IMR-90 (cell line): ENCODE results near the gene MTNR1B. TPM values are rescaled to one million over a fixed set of nuclear protein-coding genes. Genes with fewer than 3 reads are reported as not detected.
A peak's percentile ranks its signal among the peaks of the same experiment; 100 is the strongest.

Experiments used
- ATAC-seq: fragments of 200-7000 bp; cut with Tn5 transposase; 2 replicates; pipeline ENCODE4 v1.9.1; 2020; ENCODE audit warnings: low read depth, mild to moderate bottlenecking, moderate library complexity
- BruUV-seq: library from RNA; stranded (reverse); fragments of 400-500 nt; replicated peaks from 2 replicates; lab custom pipeline; 2021; lab: Mats Ljungman, UMichigan
- CTCF ChIA-PET: fragments of 300-600 bp; formaldehyde crosslinking; extraction: SDS; loops from one replicate; lab custom pipeline; 2021; ENCODE audit warnings: antibody characterized with exemption; lab: Yijun Ruan, JAX
- POLR2A ChIA-PET: fragments of 300-600 bp; sonication (Branson Sonifier 250); formaldehyde crosslinking; loops from one replicate; lab custom pipeline; 2022; ENCODE audit warnings: antibody characterized with exemption; ENCODE audit not compliant: unreplicated experiment; lab: Charles Lee
- DNase-seq: peaks from one replicate; pipeline ENCODE4 v3.0.0; 2013
- H2AFZ ChIP-seq: replicated peaks from 2 replicates; pipeline ENCODE3; 2013; ENCODE audit warnings: low read length, mild to moderate bottlenecking; ENCODE audit not compliant: poor library complexity
- H2AK5ac ChIP-seq: 2 replicates; pipeline ENCODE4 v1.6.1; 2013; ENCODE audit warnings: low read depth, low read length, inconsistent platforms
- H2AK9ac ChIP-seq: replicated peaks from 2 replicates; pipeline ENCODE3; 2013; ENCODE audit warnings: mild to moderate bottlenecking, low read depth, low read length, moderate library complexity; ENCODE audit not compliant: poor library complexity
- H2BK120ac ChIP-seq: 2 replicates; pipeline ENCODE4 v1.6.1; 2013; ENCODE audit warnings: low read depth, low read length, inconsistent platforms
- H2BK15ac ChIP-seq: 3 replicates; pipeline ENCODE4 v1.6.1; 2013; ENCODE audit warnings: low read depth, low read length, inconsistent platforms
- H2BK20ac ChIP-seq: 2 replicates; pipeline ENCODE4 v1.6.1; 2013; ENCODE audit warnings: low read depth, mild to moderate bottlenecking, inconsistent platforms, low read length, moderate library complexity
- H2BK5ac ChIP-seq: 2 replicates; pipeline ENCODE4 v1.6.1; 2013; ENCODE audit warnings: mild to moderate bottlenecking, low read depth, low read length, inconsistent platforms; ENCODE audit not compliant: poor library complexity, severe bottlenecking
- H3K14ac ChIP-seq: replicated peaks from 2 replicates; pipeline ENCODE4 v1.6.1; 2013; ENCODE audit warnings: low read depth, low read length, inconsistent platforms
- H3K18ac ChIP-seq: 2 replicates; pipeline ENCODE4 v1.6.1; 2013; ENCODE audit warnings: low read depth, low read length, control low read depth
- H3K23ac ChIP-seq: 2 replicates; pipeline ENCODE4 v1.6.1; 2013; ENCODE audit warnings: low read depth, low read length, inconsistent platforms
- H3K27ac ChIP-seq: 2 replicates; pipeline ENCODE4 v1.5.1; 2013; ENCODE audit warnings: mild to moderate bottlenecking, control low read depth, low read length; ENCODE audit not compliant: insufficient read depth
- H3K27me3 ChIP-seq: 2 replicates; pipeline ENCODE4 v1.6.1; 2013; ENCODE audit warnings: low read length; ENCODE audit not compliant: control insufficient read depth, insufficient read depth
- H3K36me3 ChIP-seq: 2 replicates; pipeline ENCODE4 v1.6.1; 2013; ENCODE audit warnings: low read length, mixed read lengths; ENCODE audit not compliant: control insufficient read depth, insufficient read depth
- H3K4ac ChIP-seq: 2 replicates; pipeline ENCODE4 v1.6.1; 2013; ENCODE audit warnings: low read depth, low read length, inconsistent platforms
- H3K4me1 ChIP-seq: 2 replicates; pipeline ENCODE4 v1.6.1; 2013; ENCODE audit warnings: low read length, mixed read lengths; ENCODE audit not compliant: control insufficient read depth, insufficient read depth
- H3K4me2 ChIP-seq: 2 replicates; pipeline ENCODE4 v1.6.1; 2013; ENCODE audit warnings: low read depth, mild to moderate bottlenecking, control low read depth, low read length, moderate library complexity
- H3K4me3 ChIP-seq: 2 replicates; pipeline ENCODE4 v1.5.1; 2013; ENCODE audit warnings: low read depth, mild to moderate bottlenecking, control low read depth, low read length, moderate library complexity; ENCODE audit not compliant: insufficient read depth
- H3K56ac ChIP-seq: 2 replicates; pipeline ENCODE4 v1.6.1; 2013; ENCODE audit warnings: low read length, inconsistent platforms; ENCODE audit not compliant: insufficient read depth; ENCODE audit errors: extremely low read depth
- H3K79me1 ChIP-seq, 2 experiments: 2 replicates each; pipeline ENCODE4 v1.6.1; 2013; ENCODE audit warnings: low read length in 2 of 2, inconsistent platforms in 1 of 2, low read depth in 1 of 2
- H3K9ac ChIP-seq: 2 replicates; pipeline ENCODE4 v1.6.1; 2013; ENCODE audit warnings: low read depth, low read length, control low read depth
- H3K9me1 ChIP-seq: 2 replicates; pipeline ENCODE4 v1.6.1; 2013; ENCODE audit warnings: low read length, inconsistent platforms; ENCODE audit not compliant: insufficient read depth
- H3K9me3 ChIP-seq: 2 replicates; pipeline ENCODE4 v1.6.1; 2013; ENCODE audit warnings: low read length; ENCODE audit not compliant: control insufficient read depth, insufficient read depth
- H4K20me1 ChIP-seq: 2 replicates; pipeline ENCODE4 v1.6.1; 2013; ENCODE audit warnings: low read length, inconsistent platforms; ENCODE audit not compliant: insufficient read depth
- H4K5ac ChIP-seq: 2 replicates; pipeline ENCODE4 v1.6.1; 2013; ENCODE audit warnings: mild to moderate bottlenecking, low read depth, low read length, control low read depth
- H4K8ac ChIP-seq, 2 experiments: 2 replicates each; pipeline ENCODE4 v1.6.1; 2013; ENCODE audit warnings: low read depth in 2 of 2, low read length in 2 of 2, control low read depth in 1 of 2, inconsistent platforms in 1 of 2
- H4K91ac ChIP-seq: 2 replicates; pipeline ENCODE4 v1.6.1; 2013; ENCODE audit warnings: low read depth, low read length, inconsistent platforms; ENCODE audit not compliant: insufficient read depth
- BHLHE40 ChIP-seq: fragments of 150-350 bp; IDR thresholded peaks from 2 replicates; pipeline ENCODE4 v1.6.1; 2016; ENCODE audit warnings: mild to moderate bottlenecking, low read depth, low read length
- CEBPB ChIP-seq: IDR thresholded peaks from 2 replicates; pipeline ENCODE4 v1.6.1; 2012; ENCODE audit warnings: low read depth, low read length, improper control_type of control experiment
- CHD1 ChIP-seq: IDR thresholded peaks from 2 replicates; pipeline ENCODE4 v1.6.1; 2012; ENCODE audit warnings: low read depth, low read length, improper control_type of control experiment
- FOS ChIP-seq: fragments of 150-350 bp; IDR thresholded peaks from 2 replicates; pipeline ENCODE4 v1.6.1; 2016; ENCODE audit warnings: low read depth, low read length
- NFE2L2 ChIP-seq: fragments of 150-350 bp; IDR thresholded peaks from 2 replicates; pipeline ENCODE4 v1.6.1; 2016; ENCODE audit warnings: low read depth, mild to moderate bottlenecking, low read length
- SMC3 ChIP-seq: fragments of 150-350 bp; IDR thresholded peaks from 2 replicates; pipeline ENCODE4 v1.6.1; 2016; ENCODE audit warnings: low read depth, mild to moderate bottlenecking, antibody characterized with exemption, low read length, moderate library complexity
- WGBS, 2 experiments: methylation state at CpG; one replicate each; pipeline versions ENCODE4 v1.1.5 to v1.1.7; 2013; ENCODE audit warnings: missing lambda C conversion rate in 2 of 2; ENCODE audit not compliant: insufficient read length in 1 of 2; ENCODE audit errors: extremely low coverage in 2 of 2; 5-methylcytosine and 5-hydroxymethylcytosine counted together
- dilution Hi-C: fragments of 300-500 bp; cut with HindIII; formaldehyde crosslinking; loops from one replicate; pipeline ENCODE4 v1.14.3; 2018; ENCODE audit warnings: low sequenced_read_pairs; ENCODE audit not compliant: unreplicated experiment
- in situ Hi-C: fragments of 300-500 bp; cut with MboI; formaldehyde crosslinking; loops from 3 replicates; pipeline ENCODE4 v1.14.3; 2019; ENCODE audit warnings: low sequenced_read_pairs, inconsistent platforms, mixed read lengths
- intact Hi-C: fragments of 100-400 bp; cut with micrococcal nuclease; formaldehyde crosslinking; loops from 2 replicates; pipeline ENCODE4 v1.10.0; 2022
- polyA plus RNA-seq, 3 experiments: library from polyadenylated mRNA; depleted of rRNA; stranded (reverse); fragments of >200 nt; gene quantifications; 2 replicates each; pipeline ENCODE4 v1.2.3, GENCODE V29; 2012; ENCODE audit warnings: low replicate concordance in 1 of 3
- total RNA-seq: library from RNA; depleted of rRNA; stranded (reverse); fragments of >200 nt; gene quantifications from 2 replicates; pipeline ENCODE4 v1.2.3, GENCODE V29; 2012

MTNR1B gene
- total and polyA plus RNA-seq, 2 of the 4 experiments (the other 2 are of a cell fraction) = under 0.01 to 0.07 TPM

- Histone ChIP-seq H2BK5ac (peak overlapping the region; percentile 53), H4K20me1 (no peaks in the 10 kb centered on the region), H4K91ac (peak overlapping the region; percentile 32; the same call in 1 of the 2 replicates), H3K27ac (no peak overlapping the region), H2AK5ac (0 out of 2 replicates have a peak overlapping the region, but pooled peaks have one; percentile 13), H2AK9ac (no peak overlapping the region), H2BK15ac (peak overlapping the region; percentile 42; the same call in 2 of the 3 replicates), H3K4ac (peak overlapping the region; percentile 71), H3K18ac (no peak overlapping the region), H4K8ac (peak overlapping the region in 1 of 2 experiments; percentile 62; a peak in 2 of 4 replicates), H3K4me3 (no peak overlapping the region), H3K9ac (no peak overlapping the region), H3K9me1 (peaks cover 6% of the 10 kb centered on the region), H3K27me3 (no peaks in the 10 kb centered on the region), H3K79me1 (no peaks in the 10 kb centered on the region), H3K4me1 (peaks cover 5% of the 10 kb centered on the region), H2BK120ac (peak overlapping the region; percentile 85), H3K56ac (peak overlapping the region; percentile 27; the same call in 1 of the 2 replicates), H4K5ac (no peak overlapping the region), H3K14ac (peak overlapping the region; percentile 60), H3K4me2 (no peak overlapping the region; the same call in 1 of the 2 replicates), H2BK20ac (peak overlapping the region; percentile 93), H3K36me3 (no peaks in the 10 kb centered on the region), H3K23ac (peak overlapping the region; percentile 20; the same call in 1 of the 2 replicates), H2AFZ (peak overlapping the region; percentile 54), H3K9me3 (no peaks in the 10 kb centered on the region)
- in situ Hi-C loops = no loop called here
- WGBS, 2 experiments = no CpG with 5 or more reads among the region's 1 CpG
- ATAC-seq (peak; percentile 80), DNase-seq (peak; percentile 89)
- intact Hi-C loops = no loop called here
- dilution Hi-C loops = no loop called here
- POLR2A ChIA-PET = no interaction called here
- no peak for TF ChIP-seq NFE2L2
- peak; percentile 48; the same call in 1 of the 2 replicates for TF ChIP-seq CEBPB
- 0 out of 2 replicates have a peak, but pooled peaks have one; percentile 5 for TF ChIP-seq SMC3
- peak; percentile 39; the same call in 1 of the 2 replicates for TF ChIP-seq FOS
- no peak for TF ChIP-seq BHLHE40
- TF ChIP-seq CHD1 = no peak
- no TSS peak for BruUV-seq
- CTCF ChIA-PET = interaction anchor here (0.9 kb wide), 1 partner anchor 37 kb away, joined by 4 read pairs; no protein-coding TSS in a partner anchor
Measured at GRCh38 chr11:92979176-92979575, 9.7 kb downstream of the MTNR1B start.
